Measurements from ENCODE around the gene KLK10.
"Not testable (repeated sequence)": the region's sequence is repeated elsewhere in the genome, so short reads cannot be mapped to it uniquely, and the experiment has no call there.

DNA sequence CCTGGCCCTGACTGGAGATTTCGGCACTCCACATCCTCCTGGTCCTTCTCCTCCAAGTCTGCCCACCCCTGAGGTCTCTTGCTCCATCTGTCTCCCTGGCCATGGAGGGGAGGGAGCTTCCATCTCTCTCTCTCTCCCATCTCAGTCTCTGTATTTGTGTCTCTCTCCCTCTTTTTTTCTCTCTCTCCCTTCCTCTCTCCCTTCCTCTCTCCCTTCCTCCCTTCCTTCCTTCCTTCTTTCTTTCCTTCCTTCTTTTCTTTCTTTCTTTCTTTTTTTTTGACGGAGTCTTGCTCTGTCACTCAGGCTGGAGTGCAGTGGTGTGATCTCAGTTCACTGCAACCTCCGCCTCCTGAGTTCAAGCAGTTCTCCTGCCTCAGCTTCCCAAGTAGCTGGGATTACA is 49.7 kb downstream of the KLK10 start:
- not testable (repeated sequence) for TF ChIP-seq POLR2A (IDR thresholded peaks at IDR 0.05; ENCODE audit: low read depth); POLR2AphosphoS5 (IDR thresholded peaks at IDR 0.05); EP300 (IDR thresholded peaks at IDR 0.05)

Measured in esophagus muscularis mucosa (tissue), 3 donors.